Adrenal gland (tissue), 12 donors: Measurements from ENCODE around the gene LRRC59. TPM values are rescaled to one million over a fixed set of nuclear protein-coding genes. Genes with fewer than 3 reads are reported as not detected.
"Not testable (repeated sequence)": the region's sequence is repeated elsewhere in the genome, so short reads cannot be mapped to it uniquely, and the experiment has no call there.

ENCODE experiments used
- DNase-seq, 7 donors: peaks; one replicate each; pipeline ENCODE4 v3.0.0-alpha.2; 2019 to 2020
- H3K27ac ChIP-seq, 5 donors: fragments of 200-600 bp; sonication (generic) in 4 of 5; 1 replicate in 3 of 5; 2 replicates in 2 of 5; pipeline versions ENCODE4 v1.5.1 to v1.8.0; 2016 to 2020; ENCODE audit warnings: mild to moderate bottlenecking in 1 of 5
- H3K27me3 ChIP-seq: fragments of 200-600 bp; 2 replicates; pipeline ENCODE4 v1.8.0; 2021
- H3K36me3 ChIP-seq, 2 donors: fragments of 200-600 bp; replicated peaks in 1 of 2; 1 replicate in 1 of 2; 2 replicates in 1 of 2; pipeline versions ENCODE4 v1.5.1 to v1.8.0; 2018 to 2022
- H3K4me1 ChIP-seq, 2 donors: fragments of 200-600 bp; replicated peaks in 1 of 2; 1 replicate in 1 of 2; 2 replicates in 1 of 2; pipeline versions ENCODE4 v1.5.1 to v1.8.0; 2018 to 2021
- H3K4me3 ChIP-seq, 4 donors: fragments of 200-600 bp; sonication (generic) in 3 of 4; one replicate each; pipeline ENCODE4 v1.5.1; 2016 to 2018
- H3K9me3 ChIP-seq, 3 donors: fragments of 200-600 bp; sonication (generic) in 1 of 3; replicated peaks in 1 of 3; 1 replicate in 2 of 3; 2 replicates in 1 of 3; pipeline versions ENCODE4 v1.5.1 to v1.8.0; 2016 to 2021
- CTCF ChIP-seq, 6 experiments: fragments of 450-650 bp in 4 of 6; fragments of 200-600 bp in 2 of 6; sonication (generic) in 1 of 6; IDR thresholded peaks; 1 replicate in 5 of 6; 2 replicates in 1 of 6; pipeline versions ENCODE4 v1.5.1 to v1.8.0; 2016 to 2021; ENCODE audit warnings: antibody characterized with exemption in 6 of 6, mild to moderate bottlenecking in 2 of 6, moderate library complexity in 1 of 6
- POLR2A ChIP-seq, 2 donors: fragments of 450-650 bp; IDR thresholded peaks; one replicate each; pipeline ENCODE4 v1.6.1; 2017; ENCODE audit warnings: antibody characterized with exemption in 2 of 2, mild to moderate bottlenecking in 2 of 2, moderate library complexity in 1 of 2
- WGBS, 4 donors: extraction: QIAGEN DNeasy Blood & Tissue Kit in 2 of 4; methylation state at CpG; one replicate each; pipeline versions ENCODE4 v1.1.5 to v1.1.7; 2013 to 2017; 5-methylcytosine and 5-hydroxymethylcytosine counted together
- intact Hi-C, 2 donors: fragments of 100-400 bp; cut with DNase I; formaldehyde crosslinking; loops; one replicate each; pipeline versions ENCODE4 v1.14.1 to v1.15.0; 2022 to 2023
- polyA plus RNA-seq, 3 donors: library from polyadenylated mRNA; stranded (reverse); fragments of 200-250 nt in 2 of 3; fragments of 350-450 nt in 1 of 3; fragmentation: Illumina TruSeq in 1 of 3; extraction: RNeasy Lipid Tissue Mini Kit (QIAGEN cat#74804) in 1 of 3; gene quantifications; one replicate each; pipeline ENCODE4 v1.2.3, GENCODE V29; 2013 to 2014
- total RNA-seq, 9 donors: library from RNA; depleted of rRNA in 4 of 9; stranded (reverse); fragments of >200 nt in 4 of 9; fragments of 120-200 nt in 1 of 9; fragmentation: NEBNext Ultra II Directional in 1 of 9; extraction: Animal tissue kit (Norgen Biotek cat#: 25700) in 1 of 9; gene quantifications; one replicate each; pipeline versions ENCODE4 v1.1.0 to v1.2.4, GENCODE V29; 2013 to 2023
- donor health status: healthy with polysubstance abuse.
- donor health status: Bipolar disorder and iron deficiency.
- donor health status: DM: yes; HTN: yes; CAD: no.
- donor health status: DM: no; HTN: no; CAD: no.
- donor health status: DM: no; HTN: no; CAD: no.
- donor health status: DM: yes; HTN: yes; CAD: no.

Gene LRRC59
- total and polyA plus RNA-seq, 12 donors, result 38.0 to 337 (median 107) TPM

DNA sequence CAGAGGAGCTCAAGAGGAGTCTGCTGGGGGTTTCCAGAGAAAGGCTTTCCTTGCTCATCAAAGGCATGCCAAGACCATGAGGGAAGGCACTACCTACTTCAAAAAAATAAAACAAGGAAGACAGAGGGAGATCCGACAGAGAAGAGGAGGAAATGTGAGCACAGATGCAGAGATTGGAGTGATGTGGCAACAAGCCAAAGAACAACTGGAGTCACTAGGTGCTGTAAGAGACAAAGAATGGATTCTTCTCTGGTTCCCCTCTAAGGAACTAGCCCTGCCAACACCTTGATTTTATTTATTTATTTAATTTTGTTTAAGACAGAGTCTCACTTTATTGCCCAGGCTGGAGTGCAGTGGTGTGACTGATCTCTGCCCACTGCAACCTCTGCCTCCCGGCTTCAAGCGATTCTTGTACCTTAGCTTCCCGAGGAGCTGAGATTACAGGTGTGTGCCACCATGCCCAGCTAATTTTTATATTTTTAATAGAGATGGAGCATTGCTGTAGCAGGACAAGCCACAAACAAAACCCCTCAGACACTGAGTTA, 14.9 kb upstream of the LRRC59 start:
- no peaks in the 10 kb centered on the region for H3K9me3 ChIP-seq

DNA sequence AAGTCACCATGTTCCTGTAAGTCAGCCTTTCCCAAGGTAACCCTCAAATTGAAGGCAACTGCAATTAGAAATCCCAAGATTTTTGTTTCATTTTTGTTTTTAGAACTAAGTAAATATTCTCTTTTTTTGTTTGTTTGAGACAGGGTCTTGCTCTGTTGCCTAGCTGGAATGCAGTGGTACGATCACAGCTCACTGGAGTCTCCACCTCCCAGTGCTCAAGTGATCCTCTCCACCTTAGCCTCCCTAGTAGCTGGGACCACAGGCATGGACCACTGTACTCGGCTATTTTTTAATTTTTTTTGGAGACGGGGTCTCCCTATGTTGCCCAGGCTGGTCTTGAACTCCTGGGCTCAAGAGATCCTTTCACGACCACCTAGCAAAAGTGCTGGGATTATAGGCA, 10.6 kb upstream of the LRRC59 start:
- intact Hi-C loops, result no loop called here
- Histone ChIP-seq H3K4me3 (no peak overlapping the region), H3K27me3 (no peaks in the 10 kb centered on the region), H3K27ac (no peak overlapping the region), H3K36me3 (no peaks in the 10 kb centered on the region), H3K9me3 (no peaks in the 10 kb centered on the region), H3K4me1 (no peaks in the 10 kb centered on the region)
- DNase-seq, result no peak
- 68 to 91% (median 80%) methylated on average over 3 to 4 of the region's 4 CpGs for WGBS, 4 donors
- TF ChIP-seq POLR2A (IDR thresholded peaks at IDR 0.05) (no peak), CTCF (IDR thresholded peaks at IDR 0.05) (no peak)

More for the DNA sequence above, 14.9 kb upstream of the LRRC59 start:
- intact Hi-C loops, result no loop called here
- DNase-seq, result no peak
- Histone ChIP-seq H3K4me1 (no peaks in the 10 kb centered on the region), H3K4me3 (no peak overlapping the region), H3K36me3 (no peaks in the 10 kb centered on the region), H3K27ac (no peak overlapping the region), H3K27me3 (no peaks in the 10 kb centered on the region)
- WGBS, 4 donors, result 86 to 94% (median 89%) methylated on average over 4 of the region's 4 CpGs
- TF ChIP-seq CTCF (IDR thresholded peaks at IDR 0.05) (no peak), POLR2A (IDR thresholded peaks at IDR 0.05) (no peak)

DNA sequence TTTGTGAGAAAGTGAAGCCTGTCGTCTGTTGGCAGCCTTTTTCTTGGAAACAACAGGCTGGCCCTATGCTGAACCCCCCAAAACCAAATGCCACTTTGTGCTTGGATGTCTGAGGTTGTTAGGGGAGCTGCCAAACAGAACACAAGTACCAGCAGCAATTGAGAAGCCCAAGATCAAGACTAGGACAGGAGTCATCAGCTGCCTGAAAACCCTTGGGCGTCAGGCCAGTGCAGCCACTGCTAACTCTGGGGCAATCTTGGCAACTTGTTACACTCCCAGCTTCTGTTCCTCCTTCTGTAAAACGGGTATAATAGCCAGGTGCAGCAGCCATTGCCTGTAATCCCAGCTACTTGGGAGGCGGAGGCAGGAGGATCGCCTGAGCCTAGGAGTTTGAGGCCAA, 9.3 kb upstream of the LRRC59 start:
- Histone ChIP-seq H3K4me3 (no peak overlapping the region), H3K27ac (no peak overlapping the region), H3K4me1 (peaks cover 5% of the 10 kb centered on the region in 2 donors), H3K27me3 (no peaks in the 10 kb centered on the region), H3K36me3 (no peaks in the 10 kb centered on the region), H3K9me3 (no peaks in the 10 kb centered on the region)
- DNase-seq, result no peak
- WGBS, 4 donors, result 74 to 77% (median 75%) methylated on average over 5 of the region's 5 CpGs
- TF ChIP-seq CTCF (IDR thresholded peaks at IDR 0.05) (no peak), POLR2A (IDR thresholded peaks at IDR 0.05) (no peak)
- intact Hi-C loops, result no loop called here

GRCh38 chr17:50405351-50405750, 8.0 kb upstream of the LRRC59 start:
- 86 to 89% (median 88%) methylated on average over 4 of the region's 4 CpGs for WGBS, 4 donors
- H3K36me3 ChIP-seq, H3K4me3 ChIP-seq, H3K27me3 ChIP-seq, intact Hi-C loops, H3K9me3 ChIP-seq, DNase-seq, H3K4me1 ChIP-seq, H3K27ac ChIP-seq: not testable (repeated sequence)

DNA sequence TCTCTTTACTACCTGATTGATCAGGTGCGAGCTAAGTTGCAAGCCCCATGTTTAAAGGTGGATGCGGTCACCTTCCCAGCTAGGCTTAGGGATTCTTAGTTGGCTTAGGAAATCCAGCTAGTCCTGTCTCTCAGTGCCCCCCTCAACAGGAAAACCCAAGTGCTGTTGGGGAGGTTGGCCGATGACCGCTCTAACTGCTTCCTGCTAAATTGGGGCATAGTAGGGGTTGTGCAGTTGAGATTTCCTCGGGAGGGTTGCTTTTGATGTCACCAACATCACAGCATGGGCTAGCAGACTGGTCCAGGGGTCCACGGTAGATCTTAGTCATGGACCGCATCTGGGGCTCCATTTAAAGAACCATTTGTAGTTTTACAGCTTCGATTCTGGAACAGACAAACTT, 2.3 kb upstream of the LRRC59 start:
- H3K36me3 ChIP-seq, H3K27ac ChIP-seq, H3K4me3 ChIP-seq, H3K27me3 ChIP-seq, H3K9me3 ChIP-seq, DNase-seq: not testable (repeated sequence)
- WGBS, 4 donors, result 92 to 100% (median 94%) methylated on average over 8 of the region's 8 CpGs
- H3K4me1 ChIP-seq, result peaks cover 20 to 28% of the 10 kb centered on the region in 2 donors
- intact Hi-C loops, result loop anchor here in 1 of 2 donors (5.0 kb wide), 1 partner anchor 37 kb away; no protein-coding TSS in a partner anchor

- 92 to 97% (median 94%) methylated on average over 3 of the region's 3 CpGs for WGBS, 4 donors
Observed at GRCh38 chr17:50398672-50399071, 1.3 kb upstream of the LRRC59 start.

More at GRCh38 chr17:50398672-50399071, 1.3 kb upstream of the LRRC59 start:
- peaks cover 0 to 11% of the 10 kb centered on the region in 2 donors for H3K36me3 ChIP-seq
- DNase-seq, H3K9me3 ChIP-seq, H3K27me3 ChIP-seq, H3K4me3 ChIP-seq, H3K27ac ChIP-seq: not testable (repeated sequence)
- H3K4me1 ChIP-seq, result peaks cover 20 to 33% of the 10 kb centered on the region in 2 donors
- intact Hi-C loops, result loop anchor here in 1 of 2 donors (5.0 kb wide), 1 partner anchor 36 kb away; no protein-coding TSS in a partner anchor
